ENCODE data around the gene CELA2B.
"Not testable (repeated sequence)": the region's sequence is repeated elsewhere in the genome, so short reads cannot be mapped to it uniquely, and the experiment has no call there.

The CELA2B gene

DNA sequence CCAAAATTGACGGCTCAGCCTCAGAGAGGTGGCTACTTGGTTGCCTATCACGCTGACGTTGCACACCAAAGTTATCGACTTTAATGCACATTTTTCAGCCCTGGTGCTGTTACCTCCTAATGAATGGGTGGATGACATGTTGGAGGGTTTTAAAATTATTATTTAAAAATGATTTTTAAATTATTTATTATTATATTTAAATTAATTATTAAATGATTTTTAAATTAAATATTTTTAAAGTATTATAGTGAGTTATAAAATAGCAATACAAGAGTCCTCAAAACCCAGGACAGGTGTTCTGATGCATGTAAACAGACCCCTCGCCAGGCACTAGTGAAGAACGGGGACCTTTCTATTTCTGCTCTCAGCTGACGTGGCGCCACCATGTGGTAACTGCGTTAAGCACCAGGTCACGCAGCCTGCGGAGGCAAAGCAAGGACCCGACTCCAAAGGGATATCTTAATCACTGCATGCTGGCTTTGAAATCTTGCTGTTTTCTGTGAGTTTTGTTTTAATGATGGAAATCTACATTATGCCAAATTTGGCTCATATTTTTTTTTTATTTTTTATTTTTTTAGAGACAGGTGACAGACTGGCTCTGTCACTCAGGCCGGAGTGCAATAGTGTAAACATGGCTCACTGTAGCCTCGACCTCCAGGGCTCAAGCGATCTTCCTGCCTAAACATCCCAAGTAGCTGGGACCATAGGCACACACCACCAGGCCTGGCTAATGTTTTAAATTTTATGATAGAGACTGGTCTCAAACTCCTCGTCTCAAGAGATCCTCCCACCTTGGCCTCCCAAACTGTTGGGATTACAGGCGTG lies 25.5 kb downstream of the CELA2B start:
- DNase-seq (ENCODE audit: low read depth), result peak; percentile 2

DNA sequence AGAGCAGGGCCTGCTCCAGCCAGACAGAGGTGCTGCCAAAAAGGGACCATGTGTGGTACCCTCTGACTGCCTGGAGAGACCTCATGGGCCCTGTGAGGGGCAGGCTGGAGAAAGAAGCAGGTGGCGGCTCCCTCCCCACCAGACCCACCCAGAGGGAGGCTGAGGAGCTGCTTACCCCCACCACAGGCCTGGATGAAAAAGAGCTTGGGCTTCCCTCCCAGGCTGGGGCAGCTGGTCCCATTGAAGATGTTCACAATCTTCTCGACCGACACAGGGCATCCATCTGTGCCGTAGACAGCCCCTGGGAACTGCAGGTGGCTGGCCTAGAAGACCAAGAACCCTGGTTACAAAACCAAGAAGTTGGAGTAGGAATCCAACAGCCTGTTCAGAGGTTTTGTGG lies 28.5 kb downstream of the CELA2B start:
- DNase-seq (ENCODE audit: low read depth), result no peak

- DNase-seq (ENCODE audit: low read depth), result no peak
Observed at GRCh38 chr1:15506831-15507230, 30.9 kb downstream of the CELA2B start.

DNA sequence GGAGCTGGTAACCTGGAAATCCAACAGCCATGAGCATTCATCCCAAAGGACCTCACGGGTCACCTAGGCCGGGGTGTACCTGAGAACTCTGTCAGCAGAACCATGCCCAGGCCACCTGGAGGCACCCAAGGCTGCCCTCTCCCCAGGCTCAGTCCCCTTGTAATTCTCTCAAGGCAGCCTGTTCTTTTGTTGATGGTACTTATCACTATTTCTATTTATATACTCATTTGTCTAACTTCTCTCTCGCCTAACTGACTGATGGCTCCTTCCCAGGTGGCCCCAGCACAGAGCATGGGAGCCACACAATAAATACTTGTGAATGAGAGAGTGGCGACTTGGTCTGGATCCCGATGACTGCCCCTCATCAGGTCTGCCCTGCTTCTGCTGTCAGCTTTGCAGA lies 31.4 kb downstream of the CELA2B start:
- DNase-seq (ENCODE audit: low read depth), result no peak

GRCh38 chr1:15508700-15509487 lies 33.0 kb downstream of the CELA2B start:
- DNase-seq (ENCODE audit: low read depth), result no peak

- DNase-seq (ENCODE audit: low read depth), result no peak
Observed at GRCh38 chr1:15509586-15509985, 33.7 kb downstream of the CELA2B start.

GRCh38 chr1:15510611-15511405 lies 34.9 kb downstream of the CELA2B start:
- no peak for DNase-seq (ENCODE audit: low read depth)

GRCh38 chr1:15513192-15513591 lies 37.3 kb downstream of the CELA2B start:
- no peak for DNase-seq (ENCODE audit: low read depth)

- no peak for DNase-seq (ENCODE audit: low read depth)
Observed at GRCh38 chr1:15513919-15514318, 38.0 kb downstream of the CELA2B start.

- not testable (repeated sequence) for DNase-seq (ENCODE audit: low read depth)
Observed at GRCh38 chr1:15514557-15514956, 38.7 kb downstream of the CELA2B start.

GRCh38 chr1:15515022-15515663 lies 39.2 kb downstream of the CELA2B start:
- DNase-seq (ENCODE audit: low read depth), result no peak

DNA sequence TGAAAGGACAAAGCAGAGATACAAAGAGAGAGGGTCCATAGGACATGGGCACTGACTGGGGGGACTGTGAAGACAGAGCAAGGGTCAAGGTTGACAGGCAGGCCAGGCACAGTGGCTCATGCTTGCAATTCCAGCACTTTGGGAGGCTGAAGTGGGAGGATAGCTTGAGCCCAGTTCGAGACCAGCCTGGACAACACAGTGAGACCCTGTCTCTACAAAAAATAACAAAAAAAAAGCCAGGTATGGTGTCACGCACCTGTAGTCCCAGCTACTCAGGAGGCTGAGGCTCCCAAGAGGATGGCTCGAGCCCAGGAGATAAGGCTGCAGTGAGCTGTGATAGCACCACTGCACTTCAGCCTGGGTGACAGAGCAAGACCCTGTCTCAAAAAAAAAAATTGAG lies 43.7 kb downstream of the CELA2B start:
- DNase-seq (ENCODE audit: low read depth), result no peak

DNA sequence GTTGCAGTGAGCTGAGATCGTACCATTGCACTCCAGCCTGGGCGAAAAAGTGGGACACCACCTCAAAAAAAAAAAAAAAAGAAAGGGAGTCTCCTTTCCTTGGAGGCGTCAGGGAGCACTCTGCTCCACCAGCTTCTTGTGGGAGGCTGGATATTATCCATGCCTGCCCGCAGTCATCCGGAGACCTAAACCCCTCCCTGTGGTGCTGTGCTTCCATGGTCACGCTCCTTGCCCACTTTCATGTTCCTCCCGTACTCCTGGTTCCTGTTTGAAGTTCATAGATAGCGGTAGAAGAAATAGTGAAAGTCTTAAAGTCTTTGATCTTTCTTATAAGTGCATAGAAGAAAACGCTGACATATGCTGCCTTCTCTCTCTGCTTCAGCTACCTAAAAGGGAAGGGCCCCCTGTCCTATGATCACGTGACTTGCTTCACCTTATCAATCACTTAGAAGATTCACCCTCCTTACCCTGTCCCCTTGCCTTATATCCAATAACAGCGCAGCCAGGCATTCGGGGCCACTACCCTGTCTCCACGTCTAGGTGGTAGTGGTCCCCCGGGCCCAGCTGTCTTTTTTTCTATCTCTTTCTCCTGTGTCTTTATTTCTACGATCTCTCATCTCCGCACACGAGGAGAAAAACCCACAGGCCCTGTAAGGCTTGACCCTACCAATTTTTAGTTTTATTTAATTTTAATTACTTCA lies 45.5 kb downstream of the CELA2B start:
- not testable (repeated sequence) for DNase-seq (ENCODE audit: low read depth)

GRCh38 chr1:15522551-15522950 lies 46.6 kb downstream of the CELA2B start:
- DNase-seq (ENCODE audit: low read depth), result no peak

DNA sequence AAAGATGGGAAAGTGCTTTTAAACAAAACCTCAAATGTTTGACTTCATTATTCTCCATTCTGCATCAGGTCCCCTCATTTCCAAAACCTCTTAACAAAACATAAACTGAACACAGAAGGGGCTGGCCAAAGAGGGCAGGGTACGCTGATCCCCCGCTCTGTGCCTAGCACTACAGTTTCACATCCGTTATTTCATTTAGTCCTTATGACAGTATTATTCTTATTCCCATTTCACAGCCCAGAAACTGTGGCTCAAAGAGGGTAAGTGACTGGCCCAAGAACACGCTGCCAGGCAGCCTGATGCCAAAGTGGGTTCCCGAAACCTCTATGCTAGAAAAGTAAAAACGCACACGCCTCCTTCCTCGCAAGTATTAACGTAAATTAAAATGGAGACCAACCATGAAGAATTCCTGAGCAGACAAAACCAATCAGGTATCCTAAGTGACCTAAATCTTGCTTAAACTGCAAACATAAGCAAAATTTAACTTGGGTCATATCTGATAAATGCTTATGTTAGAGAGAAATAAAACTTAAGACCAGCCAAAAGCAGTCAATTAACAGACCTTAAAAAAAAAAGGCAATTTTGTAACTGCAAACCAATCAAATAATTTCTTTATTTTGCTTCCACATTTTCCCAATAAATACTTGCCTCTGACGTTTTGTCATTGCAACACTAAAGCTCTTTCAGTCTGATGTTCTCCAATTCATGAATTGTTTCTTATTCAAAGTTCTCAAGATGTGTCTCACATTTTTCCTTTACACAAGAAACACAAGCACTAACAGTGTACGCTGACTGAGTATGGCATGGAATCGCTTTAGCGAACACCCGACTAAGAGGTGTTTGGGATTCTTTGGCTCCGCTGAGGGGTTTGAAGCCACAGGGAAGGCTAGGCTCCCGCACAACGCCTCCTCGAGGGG lies 47.5 kb downstream of the CELA2B start:
- DNase-seq (ENCODE audit: low read depth), result peak; percentile 14

- no peak for DNase-seq (ENCODE audit: low read depth)
Observed at GRCh38 chr1:15524021-15524282, 48.0 kb downstream of the CELA2B start, which contains the start of gene CASP9. TSS of gene CASP9 (minus strand) at chr1:15524215. CDS start at chr1:15524200, 15 bp downstream.

DNA sequence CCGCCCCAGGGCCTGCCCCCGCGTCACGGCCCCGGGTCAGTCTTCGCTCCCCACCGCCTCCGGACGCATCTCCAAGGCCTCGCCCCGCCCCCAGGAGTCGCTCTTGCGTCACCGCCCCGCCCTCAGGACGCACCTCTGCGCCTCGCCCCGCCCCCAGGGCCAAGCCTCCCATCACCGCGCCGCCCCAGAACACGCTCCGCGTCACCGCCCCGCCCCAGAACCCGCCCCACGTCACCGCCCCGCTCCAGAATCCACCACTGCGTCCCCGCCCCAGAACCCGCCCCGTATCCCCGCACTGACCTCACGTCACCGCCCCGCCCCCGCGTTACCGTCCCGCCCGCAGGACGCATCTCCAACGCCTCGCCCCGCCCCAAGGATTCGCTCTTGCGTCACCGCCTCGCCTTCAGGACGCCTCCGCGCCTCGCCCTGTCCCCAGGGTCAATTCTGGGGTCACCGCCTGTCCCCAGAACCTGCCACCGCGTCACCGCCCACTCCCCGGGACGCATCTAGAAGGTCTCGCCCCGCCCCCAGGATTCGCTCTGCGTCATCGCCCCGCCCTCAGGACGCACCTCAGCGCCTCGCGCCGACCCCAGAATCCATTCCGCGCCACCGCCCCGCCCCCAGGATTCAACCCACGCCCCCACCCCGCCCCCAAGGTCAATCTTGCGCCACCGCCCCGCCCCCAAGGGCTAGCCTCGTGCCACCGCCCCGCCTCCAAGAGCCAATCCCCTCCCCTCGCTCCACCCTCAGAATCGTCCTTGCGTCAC lies 48.6 kb downstream of the CELA2B start:
- peak; percentile 88 for DNase-seq (ENCODE audit: low read depth)

DNA sequence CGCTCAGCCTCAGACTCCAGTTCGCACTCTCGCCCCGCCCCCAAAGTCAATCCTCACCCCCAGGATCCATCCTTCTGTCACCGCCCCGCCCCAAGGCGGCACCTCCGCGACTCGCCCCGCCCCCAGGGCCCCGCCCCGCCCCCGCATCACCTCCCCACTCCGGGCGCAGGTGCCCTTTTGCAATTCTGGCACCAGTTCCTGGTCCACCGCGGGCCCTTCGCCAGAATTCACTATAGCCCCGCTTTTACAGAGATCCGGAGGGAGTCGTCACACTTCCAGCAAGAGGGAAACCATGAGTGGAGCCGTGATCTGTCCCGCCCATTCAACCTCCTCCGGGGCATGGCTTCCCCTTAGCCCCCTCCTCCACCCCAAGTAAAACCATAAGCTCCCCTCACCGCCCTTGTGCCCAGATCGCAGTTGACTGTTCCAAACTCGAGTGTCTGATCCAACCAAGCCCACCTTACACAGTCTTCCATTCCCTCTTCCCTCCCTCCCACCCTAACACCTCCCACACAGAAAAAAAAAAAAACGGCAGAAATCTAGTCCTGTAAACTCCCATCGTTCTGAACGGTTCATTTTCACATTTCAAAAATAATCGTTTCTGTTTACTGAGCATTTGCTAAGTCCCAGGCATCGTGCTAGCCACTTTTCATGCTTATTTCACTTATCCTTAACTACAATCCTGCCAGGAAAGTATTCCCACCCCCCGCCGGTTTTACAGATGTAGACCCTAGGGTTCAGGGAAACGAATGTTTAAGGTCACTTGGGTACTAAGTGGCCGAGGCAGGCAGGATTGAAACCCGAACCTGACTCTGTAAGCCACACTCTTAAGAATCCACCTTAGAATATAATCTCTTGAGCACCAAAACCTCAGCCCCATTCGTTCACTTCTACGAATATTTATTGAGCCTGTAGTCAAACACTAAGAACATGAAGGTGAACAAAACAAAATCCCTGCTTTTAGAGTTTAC lies 49.4 kb downstream of the CELA2B start:
- peak; percentile 93 for DNase-seq (ENCODE audit: low read depth)
